HG02852 (cell line): Measurements from ENCODE around the gene ACTR10.

ENCODE experiments used
- ATAC-seq: cut with Tn5 transposase; IDR thresholded peaks from one replicate; pipeline ENCODE4 v1.9.1; 2021; ENCODE audit warnings: mild to moderate bottlenecking, moderate library complexity; ENCODE audit not compliant: unreplicated experiment

The ACTR10 gene

GRCh38 chr14:58199726-58200479 lies at the start of gene ACTR10:
TSS of gene ACTR10 (plus strand) at chr14:58200149. CDS start at chr14:58200218, 69 bp downstream.
- ATAC-seq, result peak; percentile 92

- no peak for ATAC-seq
Measured at GRCh38 chr14:58150243-58150805, 49.6 kb upstream of the ACTR10 start.

GRCh38 chr14:58151133-58152013 lies 48.6 kb upstream of the ACTR10 start:
- peak; percentile 29 for ATAC-seq

GRCh38 chr14:58152014-58152857 lies 47.7 kb upstream of the ACTR10 start, which contains the start of gene ARMH4:
TSS of gene ARMH4 (minus strand) at chr14:58152213. CDS start at chr14:58139358, 12,855 bp downstream.
- peak; percentile 93 for ATAC-seq

GRCh38 chr14:58160561-58160960 lies 39.4 kb upstream of the ACTR10 start:
- no peak for ATAC-seq

- ATAC-seq, result peak; percentile 63
Measured at GRCh38 chr14:58166005-58166983, 33.7 kb upstream of the ACTR10 start.

- ATAC-seq, result no peak
Measured at GRCh38 chr14:58167057-58167456, 32.9 kb upstream of the ACTR10 start.

GRCh38 chr14:58167891-58168290 lies 32.1 kb upstream of the ACTR10 start:
- no peak for ATAC-seq

GRCh38 chr14:58171090-58171489 lies 28.9 kb upstream of the ACTR10 start:
- ATAC-seq, result peak; percentile 97

- ATAC-seq, result no peak
Measured at GRCh38 chr14:58177125-58177524, 22.8 kb upstream of the ACTR10 start.

- ATAC-seq, result no peak
Measured at GRCh38 chr14:58189176-58189575, 10.8 kb upstream of the ACTR10 start.

GRCh38 chr14:58191763-58192601 lies 8.0 kb upstream of the ACTR10 start:
- no peak for ATAC-seq

GRCh38 chr14:58193542-58193941 lies 6.4 kb upstream of the ACTR10 start:
- ATAC-seq, result no peak

GRCh38 chr14:58196198-58196597 lies 3.8 kb upstream of the ACTR10 start:
- ATAC-seq, result no peak

GRCh38 chr14:58198086-58198485 lies 1.9 kb upstream of the ACTR10 start:
- ATAC-seq, result no peak

GRCh38 chr14:58200480-58200841 lies 512 bp downstream of the ACTR10 start:
- ATAC-seq, result peak; percentile 20

- no peak for ATAC-seq
Measured at GRCh38 chr14:58200846-58201245, 897 bp downstream of the ACTR10 start.

GRCh38 chr14:58213176-58213575 lies 13.2 kb downstream of the ACTR10 start:
- no peak for ATAC-seq
